ENCODE data around the gene TBR1. TPM values are rescaled to one million over a fixed set of nuclear protein-coding genes. Genes with fewer than 3 reads are reported as not detected.

TBR1 gene
- total and polyA plus RNA-seq, 4 donors, result under 0.01 TPM; not detected in 3

- TF ChIP-seq HNF4A (conservative IDR thresholded peaks at IDR 0.05), result no peak
- TF ChIP-seq, protein P1, sequence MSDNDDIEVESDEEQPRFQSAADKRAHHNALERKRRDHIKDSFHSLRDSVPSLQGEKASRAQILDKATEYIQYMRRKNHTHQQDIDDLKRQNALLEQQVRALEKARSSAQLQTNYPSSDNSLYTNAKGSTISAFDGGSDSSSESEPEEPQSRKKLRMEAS (IDR thresholded peaks at IDR 0.05), result no peak
- no peak for TF ChIP-seq GABPA (IDR thresholded peaks at IDR 0.05 in 1 of 2, conservative IDR thresholded peaks at IDR 0.05 in 1 of 2)
- no peak for TF ChIP-seq SP1 (IDR thresholded peaks at IDR 0.05)
- TF ChIP-seq NR2F2 (IDR thresholded peaks at IDR 0.05), result no peak
- Histone ChIP-seq H3K27ac (ENCODE audit: low read depth in 1 of 2, low read length in 2 of 2) (no peak overlapping the region), H3K4me3 (ENCODE audit: low read depth in 1 of 3, low read length in 3 of 3) (no peak overlapping the region), H3K36me3 (ENCODE audit: control insufficient read depth in 4 of 4, insufficient read depth in 3 of 4, low read depth in 1 of 4, low read length in 3 of 4) (no peaks in the 10 kb centered on the region), H3K9ac (ENCODE audit: low read depth in 1 of 2, low read length in 2 of 2) (no peak overlapping the region), H3K9me3 (ENCODE audit: control insufficient read depth in 4 of 4, low read length in 3 of 4) (peaks cover 1 to 19% (median 3%) of the 10 kb centered on the region in 4 donors), H3K27me3 (ENCODE audit: control insufficient read depth in 4 of 4, insufficient read depth in 4 of 4, low read length in 3 of 4) (peaks cover 9 to 47% (median 28%) of the 10 kb centered on the region in 4 donors), H3K4me1 (ENCODE audit: control insufficient read depth in 4 of 4, insufficient read depth in 4 of 4, low read length in 3 of 4) (peaks cover 5 to 10% (median 8%) of the 10 kb centered on the region in 4 donors)
- no peak for DNase-seq (ENCODE audit: low spot score)
- 11% methylated on average over 9 of the region's 9 CpGs for WGBS
Measured at GRCh38 chr2:161424394-161424769, 8.3 kb downstream of the TBR1 start.

- Histone ChIP-seq H3K4me3 (ENCODE audit: low read depth in 1 of 3, low read length in 3 of 3) (no peak overlapping the region), H3K27ac (ENCODE audit: low read depth in 1 of 2, low read length in 2 of 2) (no peak overlapping the region), H3K4me1 (ENCODE audit: control insufficient read depth in 4 of 4, insufficient read depth in 4 of 4, low read length in 3 of 4) (peaks cover 5 to 10% (median 8%) of the 10 kb centered on the region in 4 donors), H3K27me3 (ENCODE audit: control insufficient read depth in 4 of 4, insufficient read depth in 4 of 4, low read length in 3 of 4) (peaks cover 11 to 47% (median 28%) of the 10 kb centered on the region in 4 donors), H3K36me3 (ENCODE audit: control insufficient read depth in 4 of 4, insufficient read depth in 3 of 4, low read depth in 1 of 4, low read length in 3 of 4) (no peaks in the 10 kb centered on the region), H3K9ac (ENCODE audit: low read depth in 1 of 2, low read length in 2 of 2) (no peak overlapping the region), H3K9me3 (ENCODE audit: control insufficient read depth in 4 of 4, low read length in 3 of 4) (peaks cover 1 to 19% (median 3%) of the 10 kb centered on the region in 4 donors)
- no peak for TF ChIP-seq YY1 (IDR thresholded peaks at IDR 0.05)
- no peak for TF ChIP-seq EGR1 (IDR thresholded peaks at IDR 0.05; ENCODE audit: low read depth in 2 of 2)
- TF ChIP-seq HNF4A (conservative IDR thresholded peaks at IDR 0.05), result no peak
- TF ChIP-seq SP1 (IDR thresholded peaks at IDR 0.05), result no peak
- no peak for DNase-seq (ENCODE audit: low spot score)
- 13% methylated on average over 4 of the region's 4 CpGs for WGBS
Measured at GRCh38 chr2:161424891-161425727, 9.0 kb downstream of the TBR1 start.

DNA sequence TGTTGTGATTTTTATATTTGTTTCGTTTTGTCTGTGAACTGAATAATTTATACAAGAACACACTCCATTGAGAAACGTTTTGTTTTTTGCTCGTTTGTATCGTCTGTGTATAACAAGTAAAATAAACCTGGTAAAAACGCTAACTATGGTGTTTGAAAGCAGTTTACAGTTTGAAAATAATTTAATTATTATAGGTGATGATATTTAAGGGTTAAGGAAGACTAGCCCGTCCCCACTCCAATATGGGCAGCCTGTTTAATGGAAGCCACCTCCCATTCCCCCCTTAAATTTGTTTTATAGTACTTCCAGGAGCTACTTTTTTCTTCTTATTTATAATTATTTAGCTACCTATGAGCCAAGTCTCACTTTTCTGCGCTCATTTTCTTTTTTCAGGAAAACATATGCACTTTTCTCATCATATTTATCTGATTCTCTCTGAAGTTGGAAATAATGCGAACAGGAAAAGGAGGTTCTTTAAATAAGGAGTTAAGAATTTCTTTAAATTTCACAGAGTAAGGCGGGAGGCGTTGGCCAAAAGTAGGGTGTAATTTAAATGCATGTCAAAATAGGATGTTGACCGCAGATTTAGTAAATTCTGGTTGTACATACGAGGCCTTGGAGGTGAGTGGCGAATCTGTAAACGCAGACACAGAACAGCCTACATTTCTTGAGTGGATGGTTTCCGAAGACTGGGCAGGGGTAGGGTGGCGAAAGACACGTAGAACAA, 9.8 kb downstream of the TBR1 start:
- peaks cover 1 to 19% (median 3%) of the 10 kb centered on the region in 4 donors for H3K9me3 ChIP-seq (ENCODE audit: control insufficient read depth in 4 of 4, low read length in 3 of 4)
- peaks cover 5 to 10% (median 8%) of the 10 kb centered on the region in 4 donors for H3K4me1 ChIP-seq (ENCODE audit: control insufficient read depth in 4 of 4, insufficient read depth in 4 of 4, low read length in 3 of 4)
- 24% methylated on average over 17 of the region's 17 CpGs for WGBS
- no peaks in the 10 kb centered on the region for H3K36me3 ChIP-seq (ENCODE audit: control insufficient read depth in 4 of 4, insufficient read depth in 3 of 4, low read depth in 1 of 4, low read length in 3 of 4)
- no peak overlapping the region for H3K27ac ChIP-seq (ENCODE audit: low read depth in 1 of 2, low read length in 2 of 2)
- TF ChIP-seq EGR1 (IDR thresholded peaks at IDR 0.05; ENCODE audit: low read depth in 2 of 2) (no peak), HNF4G (IDR thresholded peaks at IDR 0.05) (no peak)
- no peak overlapping the region for H3K9ac ChIP-seq (ENCODE audit: low read depth in 1 of 2, low read length in 2 of 2)
- H3K27me3 ChIP-seq (ENCODE audit: control insufficient read depth in 4 of 4, insufficient read depth in 4 of 4, low read length in 3 of 4), result peaks cover 11 to 42% (median 27%) of the 10 kb centered on the region in 4 donors
- no peak overlapping the region for H3K4me3 ChIP-seq (ENCODE audit: low read depth in 1 of 3, low read length in 3 of 3)
- DNase-seq (ENCODE audit: low spot score), result no peak

- H3K4me3 ChIP-seq (ENCODE audit: low read depth in 1 of 3, low read length in 3 of 3), result no peak overlapping the region
- 16% methylated on average over 13 of the region's 13 CpGs for WGBS
- TF ChIP-seq HNF4G (IDR thresholded peaks at IDR 0.05) (no peak), RXRA (IDR thresholded peaks at IDR 0.05) (no peak), SP1 (IDR thresholded peaks at IDR 0.05) (no peak), NR2F2 (IDR thresholded peaks at IDR 0.05) (no peak), FOXA1 (IDR thresholded peaks at IDR 0.05) (no peak), JUND (IDR thresholded peaks at IDR 0.05) (no peak), TAF1 (conservative IDR thresholded peaks at IDR 0.05) (no peak), YY1 (IDR thresholded peaks at IDR 0.05) (no peak), HNF4A (conservative IDR thresholded peaks at IDR 0.05) (no peak), RAD21 (IDR thresholded peaks at IDR 0.05) (no peak), ZBTB33 (IDR thresholded peaks at IDR 0.05) (no peak), ATF3 (IDR thresholded peaks at IDR 0.05) (no peak), GABPA (IDR thresholded peaks at IDR 0.05 in 1 of 2, conservative IDR thresholded peaks at IDR 0.05 in 1 of 2) (no peak), FOXA2 (IDR thresholded peaks at IDR 0.05) (no peak)
- TF ChIP-seq, protein P1 (IDR thresholded peaks at IDR 0.05), result no peak
Measured at GRCh38 chr2:161426455-161426921, 10.4 kb downstream of the TBR1 start.

More at GRCh38 chr2:161426455-161426921, 10.4 kb downstream of the TBR1 start:
- H3K27ac ChIP-seq (ENCODE audit: low read depth in 1 of 2, low read length in 2 of 2), result no peak overlapping the region
- no peaks in the 10 kb centered on the region for H3K36me3 ChIP-seq (ENCODE audit: control insufficient read depth in 4 of 4, insufficient read depth in 3 of 4, low read depth in 1 of 4, low read length in 3 of 4)
- peaks cover 5 to 10% (median 8%) of the 10 kb centered on the region in 4 donors for H3K4me1 ChIP-seq (ENCODE audit: control insufficient read depth in 4 of 4, insufficient read depth in 4 of 4, low read length in 3 of 4)
- no peak overlapping the region for H3K9ac ChIP-seq (ENCODE audit: low read depth in 1 of 2, low read length in 2 of 2)
- H3K9me3 ChIP-seq (ENCODE audit: control insufficient read depth in 4 of 4, low read length in 3 of 4), result peaks cover 1 to 19% (median 3%) of the 10 kb centered on the region in 4 donors
- H3K27me3 ChIP-seq (ENCODE audit: control insufficient read depth in 4 of 4, insufficient read depth in 4 of 4, low read length in 3 of 4), result peaks cover 11 to 42% (median 24%) of the 10 kb centered on the region in 4 donors
- no peak for DNase-seq (ENCODE audit: low spot score)

All from liver (tissue), 9 donors.